Brain microvascular endothelial cell (primary cell): ENCODE data around the gene MYCN.
A peak's percentile ranks its signal among the peaks of the same experiment; 100 is the strongest.

Experiments
- DNase-seq: peaks from one replicate; pipeline ENCODE4 v3.0.0-alpha.2; 2020
- H3K27ac ChIP-seq: fragments of 250-450 bp; sonication (Bioruptor Pico); 2 replicates; pipeline ENCODE4 v1.5.1; 2020; ENCODE audit warnings: mild to moderate bottlenecking, moderate library complexity
- H3K27me3 ChIP-seq: fragments of 250-450 bp; sonication (Bioruptor Pico); replicated peaks from 2 replicates; pipeline ENCODE4 v1.5.1; 2020; ENCODE audit warnings: mild to moderate bottlenecking
- H3K36me3 ChIP-seq: fragments of 250-450 bp; sonication (Bioruptor Pico); replicated peaks from 2 replicates; pipeline ENCODE4 v1.5.1; 2020; ENCODE audit warnings: mild to moderate bottlenecking
- H3K4me3 ChIP-seq: 2 replicates; pipeline ENCODE4 v1.5.1; 2011; ENCODE audit warnings: low read depth, mild to moderate bottlenecking, control low read depth, low read length, moderate library complexity
- CTCF ChIP-seq: IDR thresholded peaks from 2 replicates; pipeline ENCODE4 v1.5.1; 2011; ENCODE audit warnings: low read depth, mild to moderate bottlenecking, moderate library complexity, low read length, control low read depth, inconsistent platforms; ENCODE audit errors: missing control alignments
- in situ Hi-C: cut with HindIII; loops from 2 replicates; pipeline ENCODE4 v1.10.0; 2017; ENCODE audit warnings: low sequenced_read_pairs, low pct_ligation_motif_present

MYCN gene

GRCh38 chr2:15936277-15937104 is 3.9 kb upstream of the MYCN start:
- in situ Hi-C loops, result no loop called here

GRCh38 chr2:15937105-15937881 is 3.1 kb upstream of the MYCN start:
- no peak for TF ChIP-seq CTCF
- H3K27ac ChIP-seq, result no peak overlapping the region
- no peak for DNase-seq
- no peaks in the 10 kb centered on the region for H3K36me3 ChIP-seq
- H3K4me3 ChIP-seq, result no peak overlapping the region
- in situ Hi-C loops, result no loop called here
- H3K27me3 ChIP-seq, result peaks cover 36% of the 10 kb centered on the region

More at GRCh38 chr2:15936277-15937104, 3.9 kb upstream of the MYCN start:
- no peak for TF ChIP-seq CTCF
- no peak overlapping the region for H3K4me3 ChIP-seq
- no peak overlapping the region for H3K27ac ChIP-seq
- H3K36me3 ChIP-seq, result no peaks in the 10 kb centered on the region
- DNase-seq, result no peak
- H3K27me3 ChIP-seq, result peaks cover 30% of the 10 kb centered on the region

GRCh38 chr2:15937882-15938802 is 2.2 kb upstream of the MYCN start:
- DNase-seq, result no peak
- no peaks in the 10 kb centered on the region for H3K36me3 ChIP-seq
- no peak for TF ChIP-seq CTCF
- no peak overlapping the region for H3K27ac ChIP-seq
- no peak overlapping the region for H3K4me3 ChIP-seq
- in situ Hi-C loops, result no loop called here
- H3K27me3 ChIP-seq, result peaks cover 43% of the 10 kb centered on the region

GRCh38 chr2:15938803-15939555 is 1.4 kb upstream of the MYCN start:
- in situ Hi-C loops, result no loop called here
- H3K27ac ChIP-seq, result no peak overlapping the region
- no peaks in the 10 kb centered on the region for H3K36me3 ChIP-seq
- no peak overlapping the region for H3K4me3 ChIP-seq
- TF ChIP-seq CTCF, result no peak
- peaks cover 48% of the 10 kb centered on the region for H3K27me3 ChIP-seq
- DNase-seq, result no peak

GRCh38 chr2:15939556-15939853 is 845 bp upstream of the MYCN start:
- DNase-seq, result no peak
- Histone ChIP-seq H3K4me3 (no peak overlapping the region), H3K36me3 (no peaks in the 10 kb centered on the region), H3K27ac (no peak overlapping the region), H3K27me3 (peaks cover 51% of the 10 kb centered on the region)
- in situ Hi-C loops, result no loop called here
- TF ChIP-seq CTCF, result peak; percentile 72
